22Rv1 (cell line): ENCODE data around the gene GRIK4.

Source experiments
- ZFX ChIP-seq: fragments of 450-650 bp; IDR thresholded peaks from 2 replicates; pipeline ENCODE4 v1.6.1; 2017; ENCODE audit warnings: antibody characterized with exemption, borderline replicate concordance
- TF ChIP-seq, protein P1 (sequence below): fragments of 450-650 bp; IDR thresholded peaks from 2 replicates; pipeline ENCODE4 v1.5.1; 2017; ENCODE audit warnings: mild to moderate bottlenecking

- TF ChIP-seq, protein P1, sequence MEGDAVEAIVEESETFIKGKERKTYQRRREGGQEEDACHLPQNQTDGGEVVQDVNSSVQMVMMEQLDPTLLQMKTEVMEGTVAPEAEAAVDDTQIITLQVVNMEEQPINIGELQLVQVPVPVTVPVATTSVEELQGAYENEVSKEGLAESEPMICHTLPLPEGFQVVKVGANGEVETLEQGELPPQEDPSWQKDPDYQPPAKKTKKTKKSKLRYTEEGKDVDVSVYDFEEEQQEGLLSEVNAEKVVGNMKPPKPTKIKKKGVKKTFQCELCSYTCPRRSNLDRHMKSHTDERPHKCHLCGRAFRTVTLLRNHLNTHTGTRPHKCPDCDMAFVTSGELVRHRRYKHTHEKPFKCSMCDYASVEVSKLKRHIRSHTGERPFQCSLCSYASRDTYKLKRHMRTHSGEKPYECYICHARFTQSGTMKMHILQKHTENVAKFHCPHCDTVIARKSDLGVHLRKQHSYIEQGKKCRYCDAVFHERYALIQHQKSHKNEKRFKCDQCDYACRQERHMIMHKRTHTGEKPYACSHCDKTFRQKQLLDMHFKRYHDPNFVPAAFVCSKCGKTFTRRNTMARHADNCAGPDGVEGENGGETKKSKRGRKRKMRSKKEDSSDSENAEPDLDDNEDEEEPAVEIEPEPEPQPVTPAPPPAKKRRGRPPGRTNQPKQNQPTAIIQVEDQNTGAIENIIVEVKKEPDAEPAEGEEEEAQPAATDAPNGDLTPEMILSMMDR, result no peak
- no peak for TF ChIP-seq ZFX
These were observed 116.0 kb downstream of the GRIK4 start for GRCh38 chr11:120627327-120628163.
